Loucy (cell line): ENCODE measurements around the gene GSE1.

Experiments used
- EZH2phosphoT487 ChIP-seq: fragments of 200-600 bp; IDR thresholded peaks from 2 replicates; pipeline ENCODE4 v1.6.1; 2018; ENCODE audit warnings: antibody characterized with exemption, mild to moderate bottlenecking, moderate library complexity, borderline replicate concordance
- TF ChIP-seq, protein P1 (sequence below): fragments of 200-600 bp; sonication (generic); conservative IDR thresholded peaks from 2 replicates; pipeline ENCODE4 v1.5.1; 2014; ENCODE audit warnings: mild to moderate bottlenecking, antibody characterized with exemption, low read length

DNA sequence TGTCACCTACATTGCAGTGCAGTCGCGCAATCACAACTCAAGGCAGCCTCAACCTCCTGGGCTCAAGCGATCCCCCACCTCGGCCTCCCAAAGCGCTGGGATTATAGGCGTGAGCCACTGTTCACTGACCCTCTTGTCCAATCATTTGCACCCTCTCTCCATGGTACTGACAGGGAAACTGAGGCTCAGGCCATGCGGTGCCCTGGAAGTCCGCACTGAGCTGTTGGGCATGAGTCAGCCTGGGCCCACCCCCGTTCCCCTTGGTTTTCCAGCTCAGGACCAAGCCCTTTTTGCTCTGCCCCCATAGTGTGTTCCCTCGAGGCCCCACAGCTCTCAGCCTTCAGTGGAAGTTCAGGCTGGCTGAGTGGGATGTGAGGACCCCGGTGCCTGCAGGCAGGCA is 10.1 kb downstream of the GSE1 start:
- TF ChIP-seq, protein P1, sequence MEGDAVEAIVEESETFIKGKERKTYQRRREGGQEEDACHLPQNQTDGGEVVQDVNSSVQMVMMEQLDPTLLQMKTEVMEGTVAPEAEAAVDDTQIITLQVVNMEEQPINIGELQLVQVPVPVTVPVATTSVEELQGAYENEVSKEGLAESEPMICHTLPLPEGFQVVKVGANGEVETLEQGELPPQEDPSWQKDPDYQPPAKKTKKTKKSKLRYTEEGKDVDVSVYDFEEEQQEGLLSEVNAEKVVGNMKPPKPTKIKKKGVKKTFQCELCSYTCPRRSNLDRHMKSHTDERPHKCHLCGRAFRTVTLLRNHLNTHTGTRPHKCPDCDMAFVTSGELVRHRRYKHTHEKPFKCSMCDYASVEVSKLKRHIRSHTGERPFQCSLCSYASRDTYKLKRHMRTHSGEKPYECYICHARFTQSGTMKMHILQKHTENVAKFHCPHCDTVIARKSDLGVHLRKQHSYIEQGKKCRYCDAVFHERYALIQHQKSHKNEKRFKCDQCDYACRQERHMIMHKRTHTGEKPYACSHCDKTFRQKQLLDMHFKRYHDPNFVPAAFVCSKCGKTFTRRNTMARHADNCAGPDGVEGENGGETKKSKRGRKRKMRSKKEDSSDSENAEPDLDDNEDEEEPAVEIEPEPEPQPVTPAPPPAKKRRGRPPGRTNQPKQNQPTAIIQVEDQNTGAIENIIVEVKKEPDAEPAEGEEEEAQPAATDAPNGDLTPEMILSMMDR: no peak
- TF ChIP-seq EZH2phosphoT487: no peak
